Adrenal gland (tissue), 12 donors: ENCODE results near the gene GUCY1A1. TPM values are rescaled to one million over a fixed set of nuclear protein-coding genes. Genes with fewer than 3 reads are reported as not detected.

Source experiments
- DNase-seq, 7 donors: peaks; one replicate each; pipeline ENCODE4 v3.0.0-alpha.2; 2019 to 2020
- H3K27ac ChIP-seq, 5 donors: fragments of 200-600 bp; sonication (generic) in 4 of 5; 1 replicate in 3 of 5; 2 replicates in 2 of 5; pipeline versions ENCODE4 v1.5.1 to v1.8.0; 2016 to 2020; ENCODE audit warnings: mild to moderate bottlenecking in 1 of 5
- H3K27me3 ChIP-seq: fragments of 200-600 bp; 2 replicates; pipeline ENCODE4 v1.8.0; 2021
- H3K36me3 ChIP-seq, 2 donors: fragments of 200-600 bp; replicated peaks in 1 of 2; 1 replicate in 1 of 2; 2 replicates in 1 of 2; pipeline versions ENCODE4 v1.5.1 to v1.8.0; 2018 to 2022
- H3K4me1 ChIP-seq, 2 donors: fragments of 200-600 bp; replicated peaks in 1 of 2; 1 replicate in 1 of 2; 2 replicates in 1 of 2; pipeline versions ENCODE4 v1.5.1 to v1.8.0; 2018 to 2021
- H3K4me3 ChIP-seq, 4 donors: fragments of 200-600 bp; sonication (generic) in 3 of 4; one replicate each; pipeline ENCODE4 v1.5.1; 2016 to 2018
- H3K9me3 ChIP-seq, 3 donors: fragments of 200-600 bp; sonication (generic) in 1 of 3; replicated peaks in 1 of 3; 1 replicate in 2 of 3; 2 replicates in 1 of 3; pipeline versions ENCODE4 v1.5.1 to v1.8.0; 2016 to 2021
- POLR2A ChIP-seq, 2 donors: fragments of 450-650 bp; IDR thresholded peaks; one replicate each; pipeline ENCODE4 v1.6.1; 2017; ENCODE audit warnings: antibody characterized with exemption in 2 of 2, mild to moderate bottlenecking in 2 of 2, moderate library complexity in 1 of 2
- WGBS, 4 donors: extraction: QIAGEN DNeasy Blood & Tissue Kit in 2 of 4; methylation state at CpG; one replicate each; pipeline versions ENCODE4 v1.1.5 to v1.1.7; 2013 to 2017; 5-methylcytosine and 5-hydroxymethylcytosine counted together
- intact Hi-C, 2 donors: fragments of 100-400 bp; cut with DNase I; formaldehyde crosslinking; loops; one replicate each; pipeline versions ENCODE4 v1.14.1 to v1.15.0; 2022 to 2023
- polyA plus RNA-seq, 3 donors: library from polyadenylated mRNA; stranded (reverse); fragments of 200-250 nt in 2 of 3; fragments of 350-450 nt in 1 of 3; fragmentation: Illumina TruSeq in 1 of 3; extraction: RNeasy Lipid Tissue Mini Kit (QIAGEN cat#74804) in 1 of 3; gene quantifications; one replicate each; pipeline ENCODE4 v1.2.3, GENCODE V29; 2013 to 2014
- total RNA-seq, 9 donors: library from RNA; depleted of rRNA in 4 of 9; stranded (reverse); fragments of >200 nt in 4 of 9; fragments of 120-200 nt in 1 of 9; fragmentation: NEBNext Ultra II Directional in 1 of 9; extraction: Animal tissue kit (Norgen Biotek cat#: 25700) in 1 of 9; gene quantifications; one replicate each; pipeline versions ENCODE4 v1.1.0 to v1.2.4, GENCODE V29; 2013 to 2023
- TF ChIP-seq, protein P1 (sequence below), 6 experiments: fragments of 450-650 bp in 4 of 6; fragments of 200-600 bp in 2 of 6; sonication (generic) in 1 of 6; IDR thresholded peaks; 1 replicate in 5 of 6; 2 replicates in 1 of 6; pipeline versions ENCODE4 v1.5.1 to v1.8.0; 2016 to 2021; ENCODE audit warnings: antibody characterized with exemption in 6 of 6, mild to moderate bottlenecking in 2 of 6, moderate library complexity in 1 of 6
- donor health status: healthy with polysubstance abuse.
- donor health status: Bipolar disorder and iron deficiency.
- donor health status: DM: yes; HTN: yes; CAD: no.
- donor health status: DM: no; HTN: no; CAD: no.
- donor health status: DM: no; HTN: no; CAD: no.
- donor health status: DM: yes; HTN: yes; CAD: no.

Gene GUCY1A1
- total and polyA plus RNA-seq, 12 donors: 2.3 to 17.1 (median 10.3) TPM

DNA sequence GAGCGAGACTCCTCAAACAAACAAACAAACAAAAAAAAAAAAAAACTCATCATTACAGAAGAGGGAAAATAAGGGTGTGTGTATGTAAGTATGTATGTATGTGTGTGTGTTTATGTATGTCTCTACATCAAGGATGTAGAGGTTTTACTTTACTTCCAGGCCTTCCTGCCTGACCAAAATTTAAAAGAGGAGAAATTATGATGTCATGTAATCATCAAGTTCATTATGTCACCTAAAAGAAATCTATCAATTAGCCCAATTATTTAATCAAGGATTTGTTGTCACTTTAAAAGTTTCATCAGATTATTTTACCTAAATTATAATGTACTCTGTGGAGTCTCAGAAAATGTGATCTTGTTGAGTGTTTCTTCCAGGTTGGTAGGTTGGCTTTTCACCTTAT, 21.6 kb downstream of the GUCY1A1 start:
- Histone ChIP-seq H3K9me3 (no peaks in the 10 kb centered on the region), H3K36me3 (no peaks in the 10 kb centered on the region), H3K4me3 (no peak overlapping the region), H3K27ac (no peak overlapping the region), H3K27me3 (no peaks in the 10 kb centered on the region), H3K4me1 (no peaks in the 10 kb centered on the region)
- TF ChIP-seq, protein P1, sequence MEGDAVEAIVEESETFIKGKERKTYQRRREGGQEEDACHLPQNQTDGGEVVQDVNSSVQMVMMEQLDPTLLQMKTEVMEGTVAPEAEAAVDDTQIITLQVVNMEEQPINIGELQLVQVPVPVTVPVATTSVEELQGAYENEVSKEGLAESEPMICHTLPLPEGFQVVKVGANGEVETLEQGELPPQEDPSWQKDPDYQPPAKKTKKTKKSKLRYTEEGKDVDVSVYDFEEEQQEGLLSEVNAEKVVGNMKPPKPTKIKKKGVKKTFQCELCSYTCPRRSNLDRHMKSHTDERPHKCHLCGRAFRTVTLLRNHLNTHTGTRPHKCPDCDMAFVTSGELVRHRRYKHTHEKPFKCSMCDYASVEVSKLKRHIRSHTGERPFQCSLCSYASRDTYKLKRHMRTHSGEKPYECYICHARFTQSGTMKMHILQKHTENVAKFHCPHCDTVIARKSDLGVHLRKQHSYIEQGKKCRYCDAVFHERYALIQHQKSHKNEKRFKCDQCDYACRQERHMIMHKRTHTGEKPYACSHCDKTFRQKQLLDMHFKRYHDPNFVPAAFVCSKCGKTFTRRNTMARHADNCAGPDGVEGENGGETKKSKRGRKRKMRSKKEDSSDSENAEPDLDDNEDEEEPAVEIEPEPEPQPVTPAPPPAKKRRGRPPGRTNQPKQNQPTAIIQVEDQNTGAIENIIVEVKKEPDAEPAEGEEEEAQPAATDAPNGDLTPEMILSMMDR (IDR thresholded peaks at IDR 0.05): no peak
- TF ChIP-seq POLR2A (IDR thresholded peaks at IDR 0.05): no peak
- intact Hi-C loops: no loop called here
- DNase-seq: no peak
- WGBS, 4 donors: 93 to 100% (median 95%) methylated on average over 1 of the region's 1 CpG

DNA sequence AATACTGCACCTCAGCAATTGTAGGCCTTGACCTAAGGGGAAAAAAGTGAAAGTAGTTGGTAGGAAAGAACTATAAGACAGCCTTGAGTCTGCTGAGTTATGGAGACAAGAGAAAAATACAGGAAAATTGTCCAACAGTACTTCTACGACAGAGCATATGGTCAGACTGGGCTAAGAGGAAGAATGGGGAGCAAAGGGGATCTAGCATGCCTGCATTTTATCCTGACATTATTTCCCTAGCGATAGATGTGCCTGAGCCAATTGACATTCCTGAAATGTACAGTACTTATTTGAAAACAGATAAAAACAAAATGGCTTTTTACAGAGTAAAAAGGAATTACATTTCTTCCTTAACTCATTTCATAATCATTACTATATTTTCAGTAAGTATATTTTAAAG, 22.2 kb downstream of the GUCY1A1 start:
- H3K27ac ChIP-seq: no peak overlapping the region

DNA sequence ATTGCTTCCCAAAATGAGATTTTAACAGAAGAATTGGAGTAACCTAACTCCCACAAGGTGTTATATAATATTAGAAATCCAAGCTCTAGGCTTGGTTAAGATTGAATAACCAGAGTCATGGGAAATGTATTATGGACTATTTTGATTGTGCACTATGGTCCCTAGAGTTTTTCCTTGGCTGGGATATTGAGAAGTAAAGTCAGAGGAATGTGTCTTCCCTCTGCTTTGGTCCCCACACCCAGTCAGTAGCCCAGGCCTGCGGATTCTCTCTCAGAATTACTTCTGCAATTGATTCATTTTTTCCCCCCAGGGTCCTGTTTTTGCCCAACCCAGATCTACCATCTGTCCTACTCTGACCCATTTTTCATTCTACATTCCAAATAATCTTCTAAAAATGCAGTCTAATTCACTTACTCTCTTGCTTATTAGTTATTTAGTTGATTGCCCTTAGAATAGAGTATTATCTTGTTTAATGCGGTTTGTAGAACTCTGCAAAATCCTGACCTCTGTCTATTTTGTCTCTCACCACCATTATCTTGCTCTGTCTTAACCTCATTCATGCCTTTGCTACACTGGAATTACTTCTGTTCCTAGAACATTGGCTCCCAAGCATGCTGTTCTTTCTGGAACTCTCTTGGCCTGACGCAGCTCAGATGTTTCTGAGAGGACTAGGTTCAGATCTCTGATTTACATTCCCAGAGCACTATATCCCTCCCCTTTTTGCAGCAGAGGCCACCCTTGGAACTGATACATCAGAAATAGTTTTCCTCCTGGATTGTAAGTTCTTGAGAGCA, 23.6 kb downstream of the GUCY1A1 start:
- no peak for TF ChIP-seq POLR2A (IDR thresholded peaks at IDR 0.05)
- TF ChIP-seq, protein P1 (IDR thresholded peaks at IDR 0.05): no peak
- Histone ChIP-seq H3K36me3 (no peaks in the 10 kb centered on the region), H3K9me3 (no peaks in the 10 kb centered on the region), H3K27ac (no peak overlapping the region), H3K27me3 (no peaks in the 10 kb centered on the region), H3K4me1 (no peaks in the 10 kb centered on the region), H3K4me3 (no peak overlapping the region)
- no peak for DNase-seq
- intact Hi-C loops: no loop called here
- WGBS, 4 donors: 59 to 72% (median 68%) methylated on average over 3 of the region's 3 CpGs

More for the DNA sequence above, 22.2 kb downstream of the GUCY1A1 start:
- Histone ChIP-seq H3K27me3 (no peaks in the 10 kb centered on the region), H3K9me3 (no peaks in the 10 kb centered on the region), H3K4me3 (no peak overlapping the region), H3K36me3 (no peaks in the 10 kb centered on the region), H3K4me1 (no peaks in the 10 kb centered on the region)
- intact Hi-C loops: no loop called here
- WGBS, 4 donors: 36 to 49% (median 38%) methylated on average over 2 of the region's 2 CpGs
- no peak for TF ChIP-seq POLR2A (IDR thresholded peaks at IDR 0.05)
- TF ChIP-seq, protein P1 (IDR thresholded peaks at IDR 0.05): no peak
- no peak for DNase-seq

DNA sequence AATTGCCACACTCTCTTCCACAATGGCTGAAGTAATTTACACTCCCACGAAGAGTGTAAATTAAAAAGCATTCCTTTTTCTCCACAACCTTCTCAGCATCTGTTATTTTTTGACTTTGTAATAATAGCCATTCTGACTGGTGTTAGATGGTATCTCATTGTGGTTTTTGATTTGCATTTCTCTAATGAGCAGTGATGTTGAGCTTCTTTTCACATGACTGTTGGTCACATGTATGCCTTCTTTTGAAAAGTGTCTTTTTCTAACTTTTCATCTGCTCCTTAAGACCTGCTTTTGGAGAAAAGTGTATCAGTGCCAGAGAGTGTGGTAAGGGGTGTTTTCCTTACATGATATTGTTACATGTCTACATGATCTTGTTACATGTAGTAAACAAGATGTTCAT, 25.7 kb downstream of the GUCY1A1 start:
- intact Hi-C loops: no loop called here
- H3K27me3 ChIP-seq: no peaks in the 10 kb centered on the region
- H3K36me3 ChIP-seq: no peaks in the 10 kb centered on the region
- H3K4me3 ChIP-seq: no peak overlapping the region
- no peaks in the 10 kb centered on the region for H3K9me3 ChIP-seq
- no peaks in the 10 kb centered on the region for H3K4me1 ChIP-seq
- 60 to 72% (median 63%) methylated on average over 1 of the region's 1 CpG for WGBS, 4 donors
- no peak overlapping the region for H3K27ac ChIP-seq
- TF ChIP-seq POLR2A (IDR thresholded peaks at IDR 0.05): no peak
- TF ChIP-seq, protein P1 (IDR thresholded peaks at IDR 0.05): no peak
- DNase-seq: no peak
